Measurements from ENCODE around the gene CFAP97D2.

CFAP97D2 gene

GRCh38 chr13:114264886-114265611 is 86.0 kb downstream of the CFAP97D2 start:
- Histone ChIP-seq H4K20me1 (ENCODE audit: insufficient read depth, low read length) (no peaks in the 10 kb centered on the region), H3K9me3 (replicated peaks; ENCODE audit: insufficient read depth, low read length) (no peaks in the 10 kb centered on the region), H3K9ac (ENCODE audit: low read length) (no peak overlapping the region), H3K9me2 (replicated peaks; ENCODE audit: insufficient read depth, low read length) (no peaks in the 10 kb centered on the region), H3K27me3 (replicated peaks; ENCODE audit: insufficient read depth, low read length) (no peaks in the 10 kb centered on the region), H3K79me2 (ENCODE audit: low read length) (peaks cover 65% of the 10 kb centered on the region), H3K4me1 (ENCODE audit: low read length) (peaks cover 85% of the 10 kb centered on the region), H3K36me3 (replicated peaks; ENCODE audit: insufficient read depth, low read length) (peaks cover 26% of the 10 kb centered on the region), H3F3A (ENCODE audit: insufficient read depth, low read length) (peaks cover 42% of the 10 kb centered on the region), H2AFZ (ENCODE audit: low read length) (no peak overlapping the region), H3K27ac (ENCODE audit: low read length) (no peak overlapping the region), H3K4me3 (ENCODE audit: low read length) (no peak overlapping the region), H3K4me2 (ENCODE audit: low read depth, low read length) (no peak overlapping the region)
- no peak for DNase-seq
- TF ChIP-seq EZH2 (optimal IDR thresholded peaks at IDR 0.05; ENCODE audit: low read depth, low read length) (no peak), CTCF (IDR thresholded peaks at IDR 0.05; ENCODE audit: low read length) (no peak), EZH2phosphoT487 (IDR thresholded peaks at IDR 0.05; ENCODE audit: low read length) (no peak)

GRCh38 chr13:114266241-114266640 is 87.2 kb downstream of the CFAP97D2 start:
- DNase-seq = peak; percentile 55
- Histone ChIP-seq H4K20me1 (ENCODE audit: insufficient read depth, low read length) (no peaks in the 10 kb centered on the region), H3K4me2 (ENCODE audit: low read depth, low read length) (peak overlapping the region; percentile 2; the same call in 1 of the 2 replicates), H3K27ac (ENCODE audit: low read length) (peak overlapping the region; percentile 40; the same call in 1 of the 2 replicates), H3K36me3 (replicated peaks; ENCODE audit: insufficient read depth, low read length) (peaks cover 26% of the 10 kb centered on the region), H3K9me2 (replicated peaks; ENCODE audit: insufficient read depth, low read length) (no peaks in the 10 kb centered on the region), H3F3A (ENCODE audit: insufficient read depth, low read length) (peaks cover 30% of the 10 kb centered on the region), H3K79me2 (ENCODE audit: low read length) (peaks cover 65% of the 10 kb centered on the region), H3K9me3 (replicated peaks; ENCODE audit: insufficient read depth, low read length) (no peaks in the 10 kb centered on the region), H3K4me3 (ENCODE audit: low read length) (no peak overlapping the region), H3K4me1 (ENCODE audit: low read length) (peaks cover 73% of the 10 kb centered on the region), H3K27me3 (replicated peaks; ENCODE audit: insufficient read depth, low read length) (no peaks in the 10 kb centered on the region), H2AFZ (ENCODE audit: low read length) (no peak overlapping the region), H3K9ac (ENCODE audit: low read length) (peak overlapping the region; percentile 7; the same call in 1 of the 2 replicates)
- TF ChIP-seq CTCF (IDR thresholded peaks at IDR 0.05; ENCODE audit: low read length) = no peak
- TF ChIP-seq EZH2 (optimal IDR thresholded peaks at IDR 0.05; ENCODE audit: low read depth, low read length) = no peak
- TF ChIP-seq EZH2phosphoT487 (IDR thresholded peaks at IDR 0.05; ENCODE audit: low read length) = no peak

GRCh38 chr13:114268344-114269280 is 89.6 kb downstream of the CFAP97D2 start:
- Histone ChIP-seq H3K4me1 (ENCODE audit: low read length) (peaks cover 64% of the 10 kb centered on the region), H3K9me2 (replicated peaks; ENCODE audit: insufficient read depth, low read length) (no peaks in the 10 kb centered on the region), H3K27ac (ENCODE audit: low read length) (no peak overlapping the region; the same call in 1 of the 2 replicates), H3K27me3 (replicated peaks; ENCODE audit: insufficient read depth, low read length) (no peaks in the 10 kb centered on the region), H3F3A (ENCODE audit: insufficient read depth, low read length) (peaks cover 9% of the 10 kb centered on the region), H3K79me2 (ENCODE audit: low read length) (peaks cover 60% of the 10 kb centered on the region), H3K9me3 (replicated peaks; ENCODE audit: insufficient read depth, low read length) (no peaks in the 10 kb centered on the region), H4K20me1 (ENCODE audit: insufficient read depth, low read length) (no peaks in the 10 kb centered on the region), H3K4me3 (ENCODE audit: low read length) (no peak overlapping the region), H3K9ac (ENCODE audit: low read length) (no peak overlapping the region), H3K36me3 (replicated peaks; ENCODE audit: insufficient read depth, low read length) (peaks cover 26% of the 10 kb centered on the region), H3K4me2 (ENCODE audit: low read depth, low read length) (no peak overlapping the region), H2AFZ (ENCODE audit: low read length) (no peak overlapping the region)
- DNase-seq = no peak
- no peak for TF ChIP-seq EZH2phosphoT487 (IDR thresholded peaks at IDR 0.05; ENCODE audit: low read length)
- no peak for TF ChIP-seq EZH2 (optimal IDR thresholded peaks at IDR 0.05; ENCODE audit: low read depth, low read length)
- no peak for TF ChIP-seq CTCF (IDR thresholded peaks at IDR 0.05; ENCODE audit: low read length)
